Panc1 (cell line): ENCODE results near the gene SLC17A5.

ENCODE experiments used
- POLR2AphosphoS5 ChIP-seq: IDR thresholded peaks from 2 replicates; pipeline ENCODE4 v1.6.1; 2012; ENCODE audit warnings: mild to moderate bottlenecking, low read depth, low read length, moderate library complexity
- SIN3A ChIP-seq: IDR thresholded peaks from 2 replicates; pipeline ENCODE4 v1.6.1; 2012; ENCODE audit warnings: low read depth, mild to moderate bottlenecking, low read length, moderate library complexity, borderline replicate concordance; ENCODE audit not compliant: insufficient read depth
- TCF7L2 ChIP-seq: IDR thresholded peaks from 2 replicates; pipeline ENCODE4 v1.6.1; 2011; ENCODE audit warnings: mild to moderate bottlenecking, low read depth, low read length, inconsistent platforms
- TF ChIP-seq, protein P1 (sequence below), 2 experiments: IDR thresholded peaks; 2 replicates each; pipeline ENCODE4 v1.6.1; 2011 to 2012; ENCODE audit warnings: low read depth in 2 of 2, control low read depth in 1 of 2, low read length in 1 of 2, mild to moderate bottlenecking in 1 of 2, moderate library complexity in 1 of 2; ENCODE audit not compliant: insufficient read depth in 1 of 2
- TF ChIP-seq, protein P2 (sequence below): fragments of 450-650 bp; IDR thresholded peaks from 2 replicates; pipeline ENCODE4 v1.5.1; 2017; ENCODE audit warnings: mild to moderate bottlenecking

GRCh38 chr6:73664701-73665100 is 10.9 kb upstream of the SLC17A5 start:
- TF ChIP-seq, protein P1, sequence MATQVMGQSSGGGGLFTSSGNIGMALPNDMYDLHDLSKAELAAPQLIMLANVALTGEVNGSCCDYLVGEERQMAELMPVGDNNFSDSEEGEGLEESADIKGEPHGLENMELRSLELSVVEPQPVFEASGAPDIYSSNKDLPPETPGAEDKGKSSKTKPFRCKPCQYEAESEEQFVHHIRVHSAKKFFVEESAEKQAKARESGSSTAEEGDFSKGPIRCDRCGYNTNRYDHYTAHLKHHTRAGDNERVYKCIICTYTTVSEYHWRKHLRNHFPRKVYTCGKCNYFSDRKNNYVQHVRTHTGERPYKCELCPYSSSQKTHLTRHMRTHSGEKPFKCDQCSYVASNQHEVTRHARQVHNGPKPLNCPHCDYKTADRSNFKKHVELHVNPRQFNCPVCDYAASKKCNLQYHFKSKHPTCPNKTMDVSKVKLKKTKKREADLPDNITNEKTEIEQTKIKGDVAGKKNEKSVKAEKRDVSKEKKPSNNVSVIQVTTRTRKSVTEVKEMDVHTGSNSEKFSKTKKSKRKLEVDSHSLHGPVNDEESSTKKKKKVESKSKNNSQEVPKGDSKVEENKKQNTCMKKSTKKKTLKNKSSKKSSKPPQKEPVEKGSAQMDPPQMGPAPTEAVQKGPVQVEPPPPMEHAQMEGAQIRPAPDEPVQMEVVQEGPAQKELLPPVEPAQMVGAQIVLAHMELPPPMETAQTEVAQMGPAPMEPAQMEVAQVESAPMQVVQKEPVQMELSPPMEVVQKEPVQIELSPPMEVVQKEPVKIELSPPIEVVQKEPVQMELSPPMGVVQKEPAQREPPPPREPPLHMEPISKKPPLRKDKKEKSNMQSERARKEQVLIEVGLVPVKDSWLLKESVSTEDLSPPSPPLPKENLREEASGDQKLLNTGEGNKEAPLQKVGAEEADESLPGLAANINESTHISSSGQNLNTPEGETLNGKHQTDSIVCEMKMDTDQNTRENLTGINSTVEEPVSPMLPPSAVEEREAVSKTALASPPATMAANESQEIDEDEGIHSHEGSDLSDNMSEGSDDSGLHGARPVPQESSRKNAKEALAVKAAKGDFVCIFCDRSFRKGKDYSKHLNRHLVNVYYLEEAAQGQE (IDR thresholded peaks at IDR 0.05; ENCODE audit: insufficient read depth in 1 of 2, low read depth in 2 of 2, low read length in 1 of 2) = no peak
- TF ChIP-seq, protein P2, sequence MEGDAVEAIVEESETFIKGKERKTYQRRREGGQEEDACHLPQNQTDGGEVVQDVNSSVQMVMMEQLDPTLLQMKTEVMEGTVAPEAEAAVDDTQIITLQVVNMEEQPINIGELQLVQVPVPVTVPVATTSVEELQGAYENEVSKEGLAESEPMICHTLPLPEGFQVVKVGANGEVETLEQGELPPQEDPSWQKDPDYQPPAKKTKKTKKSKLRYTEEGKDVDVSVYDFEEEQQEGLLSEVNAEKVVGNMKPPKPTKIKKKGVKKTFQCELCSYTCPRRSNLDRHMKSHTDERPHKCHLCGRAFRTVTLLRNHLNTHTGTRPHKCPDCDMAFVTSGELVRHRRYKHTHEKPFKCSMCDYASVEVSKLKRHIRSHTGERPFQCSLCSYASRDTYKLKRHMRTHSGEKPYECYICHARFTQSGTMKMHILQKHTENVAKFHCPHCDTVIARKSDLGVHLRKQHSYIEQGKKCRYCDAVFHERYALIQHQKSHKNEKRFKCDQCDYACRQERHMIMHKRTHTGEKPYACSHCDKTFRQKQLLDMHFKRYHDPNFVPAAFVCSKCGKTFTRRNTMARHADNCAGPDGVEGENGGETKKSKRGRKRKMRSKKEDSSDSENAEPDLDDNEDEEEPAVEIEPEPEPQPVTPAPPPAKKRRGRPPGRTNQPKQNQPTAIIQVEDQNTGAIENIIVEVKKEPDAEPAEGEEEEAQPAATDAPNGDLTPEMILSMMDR = no peak
- no peak for TF ChIP-seq POLR2AphosphoS5
- no peak for TF ChIP-seq SIN3A
- TF ChIP-seq TCF7L2 = no peak
